ENCODE results near the gene PRKCB.

- TF ChIP-seq CTCF (IDR thresholded peaks at IDR 0.05; ENCODE audit: low read depth, low read length, poor library complexity, severe bottlenecking) (no peak), EZH2phosphoT487 (IDR thresholded peaks at IDR 0.05; ENCODE audit: borderline replicate concordance, low read length) (no peak)
These were observed 66.4 kb downstream of the PRKCB start for GRCh38 chr16:23902034-23902747.
